Smooth muscle cell (in vitro differentiated cells): ENCODE data around the gene CCM2. TPM values are rescaled to one million over a fixed set of nuclear protein-coding genes. Genes with fewer than 3 reads are reported as not detected.
"Not testable (repeated sequence)": the region's sequence is repeated elsewhere in the genome, so short reads cannot be mapped to it uniquely, and the experiment has no call there.

ENCODE experiments used
- DNase-seq: peaks from one replicate; lab custom pipeline; 2025; ENCODE audit not compliant: unreplicated experiment; lab: John Stamatoyannopoulos, UW
- H2AFZ ChIP-seq: fragments of 200-600 bp; sonication (generic); 2 replicates; pipeline ENCODE4 v1.6.0; 2016; ENCODE audit warnings: antibody characterized with exemption, low read depth, mild to moderate bottlenecking
- H3F3A ChIP-seq: fragments of 200-600 bp; sonication (generic); 2 replicates; pipeline ENCODE4 v1.6.0; 2017; ENCODE audit warnings: antibody characterized with exemption, low read depth
- H3K27ac ChIP-seq: fragments of 200-600 bp; sonication (generic); 2 replicates; pipeline ENCODE4 v1.5.1; 2016; ENCODE audit warnings: low read depth, mild to moderate bottlenecking
- H3K27me3 ChIP-seq: fragments of 200-600 bp; sonication (generic); 2 replicates; pipeline ENCODE4 v1.6.1; 2016; ENCODE audit warnings: low read depth, mild to moderate bottlenecking
- H3K36me3 ChIP-seq: fragments of 200-600 bp; sonication (generic); 2 replicates; pipeline ENCODE4 v1.5.1; 2016; ENCODE audit warnings: low read depth
- H3K4me1 ChIP-seq: fragments of 200-600 bp; sonication (generic); 2 replicates; pipeline ENCODE4 v1.5.1; 2016; ENCODE audit warnings: low read depth
- H3K4me2 ChIP-seq: fragments of 200-600 bp; sonication (generic); 2 replicates; pipeline ENCODE4 v1.6.0; 2016; ENCODE audit warnings: mild to moderate bottlenecking
- H3K4me3 ChIP-seq: fragments of 200-600 bp; sonication (generic); 2 replicates; pipeline ENCODE4 v1.5.1; 2016; ENCODE audit warnings: mild to moderate bottlenecking
- H3K79me2 ChIP-seq: fragments of 200-600 bp; sonication (generic); 2 replicates; pipeline ENCODE4 v1.6.0; 2016; ENCODE audit warnings: low read depth, mild to moderate bottlenecking
- H3K9ac ChIP-seq: fragments of 200-600 bp; sonication (generic); 2 replicates; pipeline ENCODE4 v1.6.0; 2016; ENCODE audit warnings: low read depth
- H3K9me3 ChIP-seq: fragments of 200-600 bp; sonication (generic); replicated peaks from 2 replicates; pipeline ENCODE4 v1.5.1; 2016; ENCODE audit warnings: low read depth
- H4K20me1 ChIP-seq: fragments of 200-600 bp; sonication (generic); 2 replicates; pipeline ENCODE4 v1.6.0; 2016; ENCODE audit warnings: low read depth
- WGBS: methylation state at CpG from one replicate; pipeline ENCODE4 v1.1.7; 2016; ENCODE audit warnings: low lambda C conversion rate; 5-methylcytosine and 5-hydroxymethylcytosine counted together
- polyA plus RNA-seq: library from polyadenylated mRNA; unstranded; fragments of >200 nt; fragmentation: Nextera tagmentation; extraction: Ambion mirVana; gene quantifications from 2 replicates; pipeline ENCODE4 v1.2.1, GENCODE V29; 2016
- total RNA-seq: library from RNA; depleted of rRNA; stranded (reverse); fragments of >200 nt; gene quantifications from 2 replicates; pipeline ENCODE4 v1.2.3, GENCODE V29; 2014
- TF ChIP-seq, protein P1 (sequence below): fragments of 200-600 bp; sonication (generic); IDR thresholded peaks from 2 replicates; pipeline ENCODE4 v1.5.1; 2017; ENCODE audit warnings: borderline replicate concordance, mild to moderate bottlenecking, antibody characterized with exemption; ENCODE audit not compliant: insufficient read depth, poor library complexity, severe bottlenecking

The CCM2 gene
- total and polyA plus RNA-seq, 2 experiments from 2014 or later, result 32.6 to 85.5 TPM

DNA sequence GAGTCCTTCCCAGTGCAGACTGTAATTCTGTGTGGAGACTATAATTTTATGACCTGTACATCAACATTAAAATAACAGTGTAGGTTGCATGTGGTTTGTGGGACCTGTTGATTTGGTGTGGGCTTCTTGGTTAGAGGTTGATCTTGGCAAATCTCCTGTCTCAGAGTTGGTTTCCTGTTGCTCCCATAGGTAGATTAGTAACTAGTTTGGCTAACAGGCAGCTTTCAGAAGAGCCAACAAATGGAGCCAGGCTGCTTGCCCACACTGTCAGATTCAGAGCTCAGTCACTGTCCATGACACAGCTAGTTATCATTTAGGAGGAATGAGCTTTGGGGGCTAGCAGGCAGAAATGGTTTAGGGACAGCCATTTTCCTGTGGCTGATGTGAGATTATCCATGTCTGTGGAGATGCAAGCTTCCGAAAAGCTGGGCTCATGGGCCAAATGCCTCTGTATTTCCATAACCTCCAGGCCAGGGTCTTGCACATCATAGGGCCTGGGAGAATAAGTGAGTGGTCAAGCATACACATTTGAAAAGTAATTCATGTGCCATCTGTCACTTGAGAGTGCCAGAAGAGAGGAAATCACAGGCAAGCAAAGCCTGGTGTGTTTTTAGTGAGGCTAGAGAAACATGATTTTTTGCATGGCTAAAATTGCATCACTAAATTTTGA is 33.4 kb downstream of the CCM2 start:
- H3K27me3 ChIP-seq, result no peaks in the 10 kb centered on the region
- no peak overlapping the region for H2AFZ ChIP-seq
- no peaks in the 10 kb centered on the region for H3K9me3 ChIP-seq
- H3K4me1 ChIP-seq, result peaks cover 30% of the 10 kb centered on the region
- WGBS, result 69% methylated on average over 1 of the region's 1 CpG
- no peak overlapping the region for H3K9ac ChIP-seq
- peak overlapping the region; percentile 73 for H3K27ac ChIP-seq
- H4K20me1 ChIP-seq, result peaks cover 86% of the 10 kb centered on the region
- H3K79me2 ChIP-seq, result peaks cover 67% of the 10 kb centered on the region
- DNase-seq, result no peak
- H3K36me3 ChIP-seq, result no peaks in the 10 kb centered on the region
- TF ChIP-seq, protein P1, sequence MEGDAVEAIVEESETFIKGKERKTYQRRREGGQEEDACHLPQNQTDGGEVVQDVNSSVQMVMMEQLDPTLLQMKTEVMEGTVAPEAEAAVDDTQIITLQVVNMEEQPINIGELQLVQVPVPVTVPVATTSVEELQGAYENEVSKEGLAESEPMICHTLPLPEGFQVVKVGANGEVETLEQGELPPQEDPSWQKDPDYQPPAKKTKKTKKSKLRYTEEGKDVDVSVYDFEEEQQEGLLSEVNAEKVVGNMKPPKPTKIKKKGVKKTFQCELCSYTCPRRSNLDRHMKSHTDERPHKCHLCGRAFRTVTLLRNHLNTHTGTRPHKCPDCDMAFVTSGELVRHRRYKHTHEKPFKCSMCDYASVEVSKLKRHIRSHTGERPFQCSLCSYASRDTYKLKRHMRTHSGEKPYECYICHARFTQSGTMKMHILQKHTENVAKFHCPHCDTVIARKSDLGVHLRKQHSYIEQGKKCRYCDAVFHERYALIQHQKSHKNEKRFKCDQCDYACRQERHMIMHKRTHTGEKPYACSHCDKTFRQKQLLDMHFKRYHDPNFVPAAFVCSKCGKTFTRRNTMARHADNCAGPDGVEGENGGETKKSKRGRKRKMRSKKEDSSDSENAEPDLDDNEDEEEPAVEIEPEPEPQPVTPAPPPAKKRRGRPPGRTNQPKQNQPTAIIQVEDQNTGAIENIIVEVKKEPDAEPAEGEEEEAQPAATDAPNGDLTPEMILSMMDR, result no peak
- H3K4me3 ChIP-seq, result no peak overlapping the region
- H3K4me2 ChIP-seq, result peak overlapping the region; percentile 30
- no peaks in the 10 kb centered on the region for H3F3A ChIP-seq

DNA sequence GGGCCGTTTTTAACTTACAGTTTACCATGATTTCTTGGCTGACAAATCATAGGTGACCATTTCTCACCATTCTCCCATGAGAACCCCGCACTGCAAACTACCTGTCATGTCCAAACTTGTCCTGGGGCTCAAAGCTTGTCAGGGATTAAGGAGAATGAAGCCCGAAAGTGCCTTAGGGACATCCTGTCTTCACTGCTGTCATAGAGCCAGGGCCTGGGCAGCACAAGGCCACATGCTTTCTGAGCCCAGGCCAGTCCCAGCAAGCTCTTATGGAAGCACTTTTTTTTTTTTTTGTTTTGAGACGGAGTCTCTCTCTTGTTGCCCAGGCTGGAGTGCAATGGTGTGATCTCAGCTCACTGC is 33.9 kb downstream of the CCM2 start:
- Histone ChIP-seq H3K27ac (peak overlapping the region; percentile 73), H3K79me2 (peaks cover 66% of the 10 kb centered on the region), H3K27me3 (no peaks in the 10 kb centered on the region), H3K4me2 (peak overlapping the region; percentile 30), H3K4me1 (peaks cover 30% of the 10 kb centered on the region), H3K9ac (no peak overlapping the region), H2AFZ (no peak overlapping the region), H3K4me3 (no peak overlapping the region), H3F3A (no peaks in the 10 kb centered on the region), H3K36me3 (no peaks in the 10 kb centered on the region), H4K20me1 (peaks cover 86% of the 10 kb centered on the region), H3K9me3 (no peaks in the 10 kb centered on the region)
- TF ChIP-seq, protein P1, result no peak
- DNase-seq, result no peak
- WGBS, result 65% methylated on average over 4 of the region's 4 CpGs

DNA sequence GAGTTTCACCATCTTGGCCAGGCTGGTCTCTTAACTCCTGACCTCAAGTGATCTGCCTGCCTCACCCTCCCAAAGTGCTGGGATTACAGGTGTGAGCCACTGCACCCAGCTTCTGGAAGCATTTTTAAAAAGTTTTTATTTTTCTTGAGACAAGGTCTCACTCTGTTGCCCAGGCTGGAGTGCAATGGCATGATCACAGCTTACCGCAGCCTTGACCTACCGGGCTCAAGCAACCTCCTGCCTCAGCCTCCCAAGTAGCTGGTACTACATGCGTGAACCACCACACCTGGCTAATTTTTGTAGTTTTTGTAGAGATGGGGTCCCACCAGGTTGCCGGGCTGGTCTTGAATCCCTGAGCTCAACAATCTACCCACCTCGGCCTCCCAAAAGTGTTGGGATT is 34.7 kb downstream of the CCM2 start:
- Histone ChIP-seq H3K4me1 (peaks cover 30% of the 10 kb centered on the region), H3K79me2 (peaks cover 60% of the 10 kb centered on the region), H4K20me1 (peaks cover 79% of the 10 kb centered on the region)
- DNase-seq, H2AFZ ChIP-seq, H3K27me3 ChIP-seq, H3K36me3 ChIP-seq, H3K4me2 ChIP-seq, H3K9me3 ChIP-seq, H3K4me3 ChIP-seq, H3K27ac ChIP-seq, H3F3A ChIP-seq, H3K9ac ChIP-seq: not testable (repeated sequence)
- 98% methylated on average over 5 of the region's 5 CpGs for WGBS

DNA sequence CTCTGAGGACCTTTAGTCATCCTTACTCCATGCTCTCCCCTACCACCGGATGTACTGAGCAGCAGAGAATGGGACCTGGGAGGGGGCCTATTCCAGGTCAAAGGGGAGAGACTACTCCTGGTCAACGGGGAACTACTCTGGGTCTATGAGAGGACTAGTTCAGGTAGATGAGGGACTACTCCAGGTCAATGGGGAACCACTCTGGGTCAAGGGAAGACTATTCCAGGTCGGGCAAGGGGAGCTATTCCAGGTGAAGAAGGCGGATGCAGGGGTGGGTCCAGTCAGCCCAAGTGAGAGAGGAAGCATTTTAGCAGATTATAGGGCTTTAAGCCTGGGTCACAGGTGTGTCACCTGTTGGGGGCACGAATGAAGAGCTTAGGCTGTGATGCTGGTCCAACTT is 35.4 kb downstream of the CCM2 start:
- Histone ChIP-seq H3K4me3 (no peak overlapping the region), H3K9me3 (no peaks in the 10 kb centered on the region), H3K27me3 (no peaks in the 10 kb centered on the region), H3K4me2 (no peak overlapping the region), H3F3A (no peaks in the 10 kb centered on the region), H3K36me3 (no peaks in the 10 kb centered on the region), H2AFZ (no peak overlapping the region), H3K79me2 (peaks cover 53% of the 10 kb centered on the region), H3K27ac (no peak overlapping the region), H4K20me1 (peaks cover 72% of the 10 kb centered on the region), H3K4me1 (peaks cover 30% of the 10 kb centered on the region), H3K9ac (no peak overlapping the region)
- WGBS, result 95% methylated on average over 5 of the region's 5 CpGs
- TF ChIP-seq, protein P1, result no peak
- DNase-seq, result no peak
